ENCODE measurements around the gene PKMYT1. TPM values are rescaled to one million over a fixed set of nuclear protein-coding genes. Genes with fewer than 3 reads are reported as not detected.
"Not testable (repeated sequence)": the region's sequence is repeated elsewhere in the genome, so short reads cannot be mapped to it uniquely, and the experiment has no call there.

The PKMYT1 gene
- total RNA-seq, 1 donor from 2014 or later: 21.8 TPM

- Mint-ChIP-seq H3K4me3 (no peak overlapping the region), H3K9me3 (no peaks in the 10 kb centered on the region), H3K27ac (no peak overlapping the region), H3K4me1 (peaks cover 2% of the 10 kb centered on the region), H3K36me3 (peaks cover 11% of the 10 kb centered on the region), H3K27me3 (ENCODE audit: low read depth) (no peaks in the 10 kb centered on the region)
- DNase-seq (ENCODE audit: low spot score in 2 of 2, unreplicated experiment in 2 of 2): no peak
- no peak for TF ChIP-seq CTCF (IDR thresholded peaks at IDR 0.05; ENCODE audit: unreplicated experiment)
Measured at GRCh38 chr16:2950353-2950724, 29.9 kb downstream of the PKMYT1 start.

GRCh38 chr16:2949705-2950352, 30.4 kb downstream of the PKMYT1 start:
- DNase-seq (ENCODE audit: low spot score in 2 of 2, unreplicated experiment in 2 of 2): no peak
- H3K4me3 Mint-ChIP-seq: no peak overlapping the region
- H3K4me1 Mint-ChIP-seq: peaks cover 2% of the 10 kb centered on the region
- H3K27me3 Mint-ChIP-seq (ENCODE audit: low read depth): no peaks in the 10 kb centered on the region
- TF ChIP-seq CTCF (IDR thresholded peaks at IDR 0.05; ENCODE audit: unreplicated experiment): no peak
- H3K27ac Mint-ChIP-seq: no peak overlapping the region
- H3K36me3 Mint-ChIP-seq: peaks cover 11% of the 10 kb centered on the region
- H3K9me3 Mint-ChIP-seq: no peaks in the 10 kb centered on the region

GRCh38 chr16:2948807-2949704, 31.2 kb downstream of the PKMYT1 start:
- no peaks in the 10 kb centered on the region for H3K4me1 Mint-ChIP-seq
- H3K4me3 Mint-ChIP-seq: no peak overlapping the region
- H3K27ac Mint-ChIP-seq: no peak overlapping the region
- DNase-seq (ENCODE audit: low spot score in 2 of 2, unreplicated experiment in 2 of 2): no peak
- H3K36me3 Mint-ChIP-seq: peaks cover 11% of the 10 kb centered on the region
- TF ChIP-seq CTCF (IDR thresholded peaks at IDR 0.05; ENCODE audit: unreplicated experiment): no peak
- H3K27me3 Mint-ChIP-seq (ENCODE audit: low read depth): no peaks in the 10 kb centered on the region
- H3K9me3 Mint-ChIP-seq: no peaks in the 10 kb centered on the region

GRCh38 chr16:2946649-2947048, 33.6 kb downstream of the PKMYT1 start:
- DNase-seq (ENCODE audit: low spot score in 2 of 2, unreplicated experiment in 2 of 2): no peak
- Mint-ChIP-seq H3K4me1 (no peaks in the 10 kb centered on the region), H3K4me3 (no peak overlapping the region), H3K9me3 (no peaks in the 10 kb centered on the region), H3K27me3 (ENCODE audit: low read depth) (no peaks in the 10 kb centered on the region), H3K27ac (no peak overlapping the region), H3K36me3 (peaks cover 20% of the 10 kb centered on the region)
- TF ChIP-seq CTCF (IDR thresholded peaks at IDR 0.05; ENCODE audit: unreplicated experiment): no peak

- not testable (repeated sequence) for H3K27ac Mint-ChIP-seq; H3K27me3 Mint-ChIP-seq (ENCODE audit: low read depth); H3K9me3 Mint-ChIP-seq; H3K4me3 Mint-ChIP-seq; DNase-seq (ENCODE audit: low spot score in 2 of 2, unreplicated experiment in 2 of 2); H3K4me1 Mint-ChIP-seq
- H3K36me3 Mint-ChIP-seq: peaks cover 28% of the 10 kb centered on the region
Measured at GRCh38 chr16:2943716-2944115, 36.5 kb downstream of the PKMYT1 start.

- DNase-seq (ENCODE audit: low spot score in 2 of 2, unreplicated experiment in 2 of 2): no peak
- TF ChIP-seq CTCF (IDR thresholded peaks at IDR 0.05; ENCODE audit: unreplicated experiment): no peak
- H3K4me1 Mint-ChIP-seq: no peaks in the 10 kb centered on the region
- no peaks in the 10 kb centered on the region for H3K9me3 Mint-ChIP-seq
- no peak overlapping the region for H3K27ac Mint-ChIP-seq
- H3K27me3 Mint-ChIP-seq (ENCODE audit: low read depth): no peaks in the 10 kb centered on the region
- no peak overlapping the region for H3K4me3 Mint-ChIP-seq
- peaks cover 25% of the 10 kb centered on the region for H3K36me3 Mint-ChIP-seq
Measured at GRCh38 chr16:2942045-2942444, 38.2 kb downstream of the PKMYT1 start.

Measured in mesothelial cell of epicardium (in vitro differentiated cells).